Activated CD8-positive, alpha-beta memory T cell treated with anti-CD3 and anti-CD28 coated beads, Interleukin-2, amount 50 U/mL, for 1 hour (primary cell): ENCODE data around the gene PRR35.

Experiments
- DNase-seq: peaks from one replicate; pipeline ENCODE4 v3.0.0-alpha.2; 2020; ENCODE audit errors: extremely low read depth

The PRR35 gene

DNA sequence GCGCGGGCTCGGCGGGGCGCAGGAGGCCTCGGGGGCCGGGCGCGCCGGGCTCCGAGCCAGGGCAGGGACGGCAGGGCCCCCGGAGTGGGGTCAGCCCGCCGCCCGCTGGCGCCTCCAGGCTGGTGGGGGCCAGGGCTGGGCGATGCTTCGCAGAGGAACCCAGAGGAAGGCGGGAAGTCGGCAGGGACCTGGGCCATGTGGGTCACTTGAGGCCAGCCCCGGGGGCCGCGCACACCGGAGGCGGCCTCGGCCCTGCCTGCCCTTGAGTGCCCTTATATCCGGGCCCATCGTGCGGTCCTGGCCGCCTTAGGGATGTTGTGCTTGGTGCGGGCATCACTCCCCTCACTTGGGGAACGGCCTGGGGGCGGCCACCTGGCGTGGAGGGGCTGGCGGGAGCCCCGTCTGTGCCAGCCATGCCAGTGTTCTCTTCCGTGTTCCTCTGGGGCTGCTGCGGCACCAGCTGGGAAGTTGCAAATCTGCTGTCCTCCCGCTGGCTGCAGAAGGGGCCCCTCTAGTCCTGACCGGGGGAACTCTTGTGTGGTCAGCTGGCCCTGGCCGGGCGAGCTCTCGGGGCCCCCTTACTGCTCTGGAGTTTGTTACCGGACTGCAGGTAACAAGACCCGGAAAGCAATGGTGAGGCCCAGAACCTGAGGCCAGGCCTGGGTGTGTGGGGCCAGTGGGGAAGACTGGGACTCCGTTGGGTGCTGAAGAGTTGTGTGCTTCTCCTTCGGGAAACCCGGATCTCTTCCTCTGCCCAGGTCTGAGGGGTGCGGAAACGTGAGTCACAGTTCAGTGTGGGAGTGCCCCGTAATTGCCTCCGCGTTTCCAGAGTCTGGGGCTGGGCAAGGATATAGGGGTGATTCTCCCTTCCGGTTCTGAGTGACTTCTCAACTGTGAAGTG lies 31.8 kb upstream of the PRR35 start:
- no peak for DNase-seq

DNA sequence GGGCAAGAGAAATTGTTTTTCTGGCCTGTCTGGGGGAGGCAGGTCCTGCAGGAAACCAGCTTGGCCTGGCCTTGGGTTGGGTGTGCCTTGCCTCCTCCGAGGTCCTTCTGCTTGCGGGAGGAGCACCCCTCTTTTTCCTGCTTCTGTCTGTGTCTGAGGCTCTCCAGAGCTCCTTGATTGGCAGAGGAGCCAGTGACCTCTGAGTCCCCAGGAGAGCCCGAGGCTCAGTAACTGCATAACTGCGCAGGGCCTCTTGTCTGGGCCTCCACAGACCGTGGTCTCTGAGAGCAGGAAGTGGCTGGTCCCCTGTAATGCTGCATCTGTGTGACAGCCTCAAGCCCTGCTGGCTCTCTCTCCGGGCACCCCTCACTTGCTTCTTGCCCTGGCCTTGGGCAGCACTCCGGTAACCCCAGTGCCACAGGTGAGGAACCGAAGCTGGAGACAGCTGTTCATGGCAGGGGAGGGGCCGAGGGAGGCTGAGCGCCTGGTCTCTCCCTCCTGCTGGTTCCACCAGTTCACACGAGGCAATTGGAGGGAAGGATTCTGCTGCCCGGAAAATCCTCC lies 31.1 kb upstream of the PRR35 start:
- DNase-seq, result no peak

DNA sequence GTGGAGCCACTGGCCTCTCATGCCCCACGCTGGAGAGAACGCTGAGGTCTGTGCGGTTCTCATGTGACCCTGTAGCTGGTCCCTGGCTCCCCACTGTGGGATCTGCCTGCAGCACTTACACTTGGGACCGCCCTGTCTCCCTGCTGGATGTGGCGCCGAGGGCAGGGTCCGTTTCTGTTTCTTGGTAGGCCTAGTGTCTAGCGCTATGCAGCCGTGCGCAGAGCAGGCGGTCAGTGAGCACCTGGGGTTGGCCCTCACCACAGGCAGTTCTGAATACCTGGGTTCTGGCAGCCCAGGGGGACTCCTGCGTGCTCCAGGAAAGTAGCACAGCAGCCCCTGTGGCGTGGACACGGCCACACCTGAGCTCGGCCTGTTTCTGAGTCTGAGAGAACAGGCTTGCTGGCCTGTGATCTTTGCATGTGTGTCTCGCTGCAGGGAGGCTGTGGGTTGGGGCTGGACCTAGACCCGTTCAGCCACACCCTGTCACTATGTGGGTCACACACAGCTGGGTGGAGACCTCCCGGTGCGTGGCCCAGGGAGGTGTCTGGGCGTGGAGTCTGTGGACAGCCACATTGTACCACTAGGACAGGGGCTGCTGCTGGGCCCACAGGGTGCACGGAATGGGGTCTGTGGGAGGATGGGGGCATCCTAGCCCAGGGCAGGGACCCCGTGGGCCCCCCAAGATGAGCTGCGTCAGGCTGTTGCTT lies 29.9 kb upstream of the PRR35 start:
- DNase-seq, result no peak

DNA sequence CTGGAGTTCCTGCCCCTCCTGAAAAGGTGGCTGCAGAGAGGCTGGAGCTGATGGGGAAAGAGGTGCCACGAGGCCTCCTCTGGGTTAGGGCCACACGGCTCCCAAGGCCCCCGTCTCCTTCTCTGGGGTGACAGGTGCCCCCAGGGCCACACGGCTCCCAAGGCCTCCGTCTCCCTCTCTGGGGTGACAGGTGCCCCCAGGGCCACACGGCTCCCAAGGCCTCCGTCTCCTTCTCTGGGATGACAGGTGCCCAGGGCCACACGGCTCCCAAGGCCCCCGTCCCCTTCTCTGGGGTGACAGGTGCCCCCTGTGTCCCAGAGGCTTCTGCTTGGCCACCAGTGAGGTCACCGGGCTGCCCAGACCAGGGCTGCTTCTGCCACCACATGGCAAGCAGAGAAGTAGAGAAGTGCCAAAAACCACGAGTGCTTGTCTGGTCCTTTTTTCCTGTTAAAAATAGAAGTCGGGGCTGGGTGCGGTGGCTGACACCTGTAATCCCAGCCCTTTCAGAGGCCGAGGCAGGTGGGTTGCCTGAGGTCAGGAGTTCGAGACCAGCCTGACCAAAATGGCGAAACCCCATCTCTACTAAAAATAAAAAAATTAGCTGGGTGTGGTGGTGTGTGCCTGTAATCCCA lies 28.6 kb upstream of the PRR35 start:
- no peak for DNase-seq

DNA sequence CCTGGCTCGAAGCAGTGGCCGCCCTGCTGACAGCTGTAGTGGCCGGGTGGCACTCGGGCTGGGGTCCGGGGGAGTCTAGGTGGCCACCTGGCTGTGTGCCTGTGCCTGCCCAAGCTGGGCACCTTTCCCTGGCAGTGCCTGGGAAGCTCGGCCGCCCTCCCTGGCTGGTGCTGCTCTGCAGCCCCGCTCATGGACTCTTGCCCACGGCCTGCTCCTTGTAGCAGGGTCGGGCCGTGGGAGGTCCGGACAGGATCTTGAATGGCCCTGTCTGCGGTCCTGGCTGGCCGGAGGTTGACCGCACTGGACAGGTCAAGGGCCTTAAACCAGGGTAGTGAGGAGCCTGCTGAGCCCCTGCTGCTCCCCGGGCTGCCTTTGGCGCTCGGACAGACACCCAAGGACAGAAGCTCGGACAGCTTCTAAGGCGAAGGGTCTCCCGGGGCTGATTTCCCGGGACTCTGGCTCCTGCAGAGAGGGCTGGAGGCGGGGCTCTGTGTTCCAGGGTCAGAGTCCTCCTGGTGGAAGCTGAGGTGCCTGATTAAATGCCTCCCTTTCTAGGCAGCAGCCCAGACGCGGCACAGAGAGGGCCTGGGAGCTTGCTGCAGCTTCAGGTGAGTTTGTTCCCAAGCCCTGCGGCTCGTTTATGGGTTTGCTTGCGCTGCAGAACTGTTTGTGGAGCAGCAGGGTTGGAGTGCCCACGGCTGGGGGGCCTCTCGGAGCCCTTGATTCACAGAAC lies 26.6 kb upstream of the PRR35 start:
- no peak for DNase-seq

DNA sequence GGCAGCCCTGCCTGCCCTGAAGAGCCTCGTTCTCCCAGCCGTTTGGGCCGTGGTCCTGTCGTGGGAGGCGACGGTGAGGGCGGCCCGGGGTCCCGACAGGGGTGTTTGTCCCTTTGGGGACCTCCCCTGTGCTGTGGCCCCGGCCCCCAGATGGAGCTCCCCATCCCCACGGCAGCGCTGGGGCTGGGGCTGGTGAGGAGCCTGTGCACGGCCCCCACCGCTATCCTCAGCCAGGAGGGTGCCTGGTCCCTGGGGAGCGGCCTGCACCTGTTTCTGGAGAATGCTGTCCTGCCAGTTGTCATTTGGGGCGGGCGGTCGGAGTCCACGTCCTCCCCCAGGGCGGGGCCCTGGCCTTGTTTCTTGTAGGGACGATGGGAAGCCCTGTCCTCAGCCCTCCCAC lies 26.1 kb upstream of the PRR35 start:
- no peak for DNase-seq

DNA sequence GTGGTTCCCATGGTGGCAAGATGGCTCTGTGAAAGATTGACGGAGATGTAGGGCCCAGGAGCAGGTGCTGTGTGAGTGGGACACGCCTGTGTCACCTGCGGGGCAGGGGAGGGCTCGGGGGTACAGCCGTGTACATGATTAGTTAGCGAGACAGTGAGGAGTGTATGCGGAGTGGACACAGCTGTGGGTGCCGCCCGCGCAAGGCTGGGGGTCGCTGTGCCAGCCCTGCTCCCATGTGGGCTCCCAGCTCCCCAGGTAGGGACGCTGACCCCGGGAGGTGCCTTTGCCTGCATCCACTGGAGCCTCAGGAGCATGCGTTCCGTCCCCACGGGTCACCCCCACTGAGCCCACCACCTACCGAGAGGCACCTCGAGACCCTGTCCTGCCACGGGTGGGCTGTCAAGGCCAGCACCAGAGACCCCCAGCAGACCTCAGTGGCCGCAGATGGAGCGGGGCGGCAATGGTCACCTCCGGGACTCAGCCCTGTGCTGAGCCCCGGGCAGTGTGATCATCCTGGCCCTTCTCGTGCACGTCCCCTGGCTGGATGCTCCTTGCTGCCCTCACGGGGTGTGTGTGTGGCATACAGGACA lies 25.2 kb upstream of the PRR35 start:
- no peak for DNase-seq

DNA sequence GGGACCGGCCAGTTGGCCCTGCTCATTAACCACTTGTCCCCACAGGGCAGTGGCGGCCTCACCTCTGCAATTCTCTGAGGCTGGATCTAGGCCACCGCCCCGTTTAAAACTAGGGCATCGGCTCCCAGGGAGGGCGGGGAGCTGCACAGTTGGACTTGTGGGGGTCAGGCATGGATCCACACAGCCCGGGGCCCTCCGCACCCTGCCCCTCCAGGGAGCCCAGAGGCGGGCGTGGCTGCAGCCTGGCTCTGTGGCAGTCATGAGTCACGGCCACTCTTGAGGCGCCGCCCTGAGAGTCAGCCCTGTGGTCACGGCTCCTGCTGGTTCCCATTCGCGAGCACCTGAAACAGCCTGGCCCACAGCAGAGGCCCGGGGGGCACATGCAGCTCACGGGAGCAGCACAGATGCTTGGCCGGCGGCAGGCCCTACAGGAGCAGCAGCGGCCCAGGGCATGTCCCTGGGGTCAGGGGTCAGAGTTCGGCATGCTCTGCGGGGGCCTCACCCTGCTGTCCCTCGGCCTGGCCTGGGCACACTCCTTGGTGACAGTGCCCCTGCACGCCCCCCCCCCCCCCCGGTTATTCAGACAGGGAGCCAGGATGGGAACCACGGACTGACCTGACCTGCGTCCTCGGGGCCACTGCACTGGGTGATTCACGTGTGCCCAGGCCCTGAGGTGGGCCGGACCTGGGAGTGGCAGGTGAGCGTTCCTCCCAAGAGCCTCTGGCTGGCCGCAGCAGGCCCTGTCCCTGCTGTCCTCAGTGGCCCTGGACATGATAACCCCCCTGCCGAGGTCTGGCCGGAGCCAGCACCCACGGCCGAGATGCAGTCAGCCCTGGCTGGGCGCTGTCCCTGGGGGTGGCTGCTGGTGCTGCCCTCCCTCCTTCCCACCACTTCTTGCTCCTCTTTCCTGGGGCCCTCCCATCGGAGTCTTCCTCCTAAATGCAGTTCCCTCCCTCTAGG lies 24.5 kb upstream of the PRR35 start:
- no peak for DNase-seq

DNA sequence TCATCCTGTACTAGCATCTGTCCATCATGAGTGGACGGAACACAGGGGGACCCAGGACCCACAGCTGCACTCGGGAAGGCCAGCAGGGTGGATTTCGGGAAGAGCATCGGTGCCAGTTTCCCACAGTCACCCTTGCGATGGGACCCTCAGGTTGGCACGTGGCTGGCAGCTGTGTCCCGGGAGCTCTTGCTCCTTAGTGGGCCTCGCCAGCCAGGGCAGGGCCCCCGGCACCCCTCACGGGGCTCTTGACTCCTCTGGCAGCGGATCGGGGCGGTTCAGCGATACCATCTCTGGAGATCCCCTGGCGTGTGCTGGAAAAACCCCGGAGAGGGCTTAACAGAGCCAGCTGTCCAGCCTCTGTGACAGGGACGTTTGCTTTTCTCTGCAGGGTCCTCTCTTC lies 23.4 kb upstream of the PRR35 start:
- no peak for DNase-seq

DNA sequence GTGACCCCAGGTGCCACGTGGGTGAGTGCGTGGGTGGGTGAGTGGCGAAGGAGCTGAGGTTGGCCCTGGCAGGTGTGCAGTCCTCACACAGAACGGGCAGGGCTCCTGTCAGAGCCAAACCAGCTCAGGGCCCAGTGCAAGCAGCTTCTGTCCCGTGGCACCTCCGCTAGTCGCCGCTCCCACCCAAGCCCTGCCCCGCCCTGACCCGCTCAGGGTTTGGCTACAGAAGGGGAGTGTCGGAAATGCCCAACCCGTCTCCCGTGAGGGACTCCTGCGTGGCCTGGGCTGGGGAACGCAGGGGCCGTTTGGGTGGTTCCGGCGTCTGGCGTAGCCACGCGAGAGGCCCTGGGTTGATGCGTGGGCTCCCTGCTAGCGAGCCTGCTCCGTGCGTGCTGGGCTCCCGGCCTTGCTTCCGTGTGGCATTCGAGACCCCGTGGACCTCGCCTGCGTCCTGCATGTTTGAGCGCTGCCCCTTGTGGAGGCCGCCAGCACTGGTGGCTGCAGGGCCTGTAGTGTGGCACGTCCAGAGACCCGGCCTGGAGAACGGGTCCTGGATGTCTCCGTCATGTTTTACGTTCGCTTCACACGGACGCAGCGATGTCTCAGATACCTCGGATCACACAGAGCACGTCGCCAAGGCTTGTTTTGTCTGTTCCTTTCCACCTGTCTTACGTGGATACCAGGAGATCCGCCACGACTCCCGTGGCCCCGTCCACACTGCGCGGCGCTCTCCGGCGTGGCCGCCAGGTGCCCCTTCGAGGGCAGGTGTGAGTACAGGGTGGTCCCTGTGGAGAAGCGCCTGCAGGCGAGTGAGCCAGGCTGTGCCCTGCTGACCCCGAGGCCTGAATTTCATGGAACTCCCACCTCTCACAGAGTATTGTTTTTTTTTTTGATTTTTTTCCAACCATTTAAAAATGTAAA lies 22.5 kb upstream of the PRR35 start:
- no peak for DNase-seq

DNA sequence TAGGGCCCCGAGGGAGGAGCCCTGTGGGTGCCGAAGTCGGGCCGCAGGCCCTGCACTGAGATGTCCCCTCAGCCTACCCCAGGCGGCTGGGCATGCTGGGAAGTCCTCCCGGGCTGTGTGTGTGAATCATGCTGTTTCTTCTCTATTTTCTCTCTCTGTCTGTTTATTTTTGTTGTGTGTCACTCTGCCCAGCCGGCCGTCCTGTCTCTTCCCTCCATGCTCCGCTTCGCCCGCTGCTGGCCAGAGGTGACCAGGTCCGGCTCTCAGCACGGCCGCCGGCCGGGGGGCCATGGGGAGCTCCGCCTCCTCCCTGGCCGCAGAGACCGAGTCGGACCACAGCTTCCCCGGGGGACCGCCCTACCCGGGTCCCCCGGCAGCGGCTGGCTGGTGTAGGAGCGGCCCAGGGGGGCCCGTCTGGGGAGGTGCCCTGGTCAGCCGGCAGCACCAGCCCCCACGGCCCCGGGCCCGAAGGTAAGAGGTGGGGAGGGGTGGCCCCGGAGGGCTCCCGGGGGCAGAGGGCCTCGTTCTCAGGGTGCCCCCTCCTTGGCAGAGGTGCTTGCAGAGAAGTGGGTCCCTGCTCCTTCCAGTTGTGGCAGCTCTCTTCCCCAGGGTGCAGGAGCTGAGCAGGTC lies 20.2 kb upstream of the PRR35 start:
- no peak for DNase-seq

DNA sequence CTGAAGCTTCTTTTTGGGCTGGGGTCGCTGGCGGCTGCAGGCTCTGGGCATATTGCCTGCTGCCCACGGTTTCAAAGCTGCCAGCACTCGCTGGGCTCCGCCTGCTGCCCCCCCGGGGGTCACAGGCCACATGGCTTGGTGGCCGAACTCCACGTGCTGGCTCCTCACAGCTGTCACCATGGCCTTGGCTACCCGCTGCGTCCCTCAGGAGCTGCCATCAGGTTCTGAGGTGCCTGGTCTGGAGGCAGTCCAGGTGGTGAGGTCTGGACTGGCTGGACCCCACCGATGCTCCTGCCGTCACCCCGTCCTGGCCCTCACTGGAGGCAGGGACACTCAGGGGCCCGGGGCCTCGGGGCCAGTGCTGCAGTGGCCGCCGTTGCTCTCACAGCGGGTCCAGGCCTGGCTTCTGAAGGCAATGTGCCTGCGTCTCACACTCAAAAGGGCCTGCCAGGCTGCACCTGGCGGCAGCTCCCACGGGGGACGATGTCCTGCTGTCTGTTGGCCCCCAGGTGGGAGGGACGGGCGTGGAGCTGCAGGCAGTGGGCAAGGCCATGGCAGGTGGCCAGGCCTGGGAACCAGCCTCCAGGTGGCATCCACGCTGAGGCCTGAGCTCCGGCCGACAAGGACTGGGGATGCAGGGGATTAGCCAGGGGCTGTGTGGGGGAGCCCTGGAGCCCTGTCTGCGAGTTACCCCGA lies 19.4 kb upstream of the PRR35 start:
- DNase-seq, result no peak

DNA sequence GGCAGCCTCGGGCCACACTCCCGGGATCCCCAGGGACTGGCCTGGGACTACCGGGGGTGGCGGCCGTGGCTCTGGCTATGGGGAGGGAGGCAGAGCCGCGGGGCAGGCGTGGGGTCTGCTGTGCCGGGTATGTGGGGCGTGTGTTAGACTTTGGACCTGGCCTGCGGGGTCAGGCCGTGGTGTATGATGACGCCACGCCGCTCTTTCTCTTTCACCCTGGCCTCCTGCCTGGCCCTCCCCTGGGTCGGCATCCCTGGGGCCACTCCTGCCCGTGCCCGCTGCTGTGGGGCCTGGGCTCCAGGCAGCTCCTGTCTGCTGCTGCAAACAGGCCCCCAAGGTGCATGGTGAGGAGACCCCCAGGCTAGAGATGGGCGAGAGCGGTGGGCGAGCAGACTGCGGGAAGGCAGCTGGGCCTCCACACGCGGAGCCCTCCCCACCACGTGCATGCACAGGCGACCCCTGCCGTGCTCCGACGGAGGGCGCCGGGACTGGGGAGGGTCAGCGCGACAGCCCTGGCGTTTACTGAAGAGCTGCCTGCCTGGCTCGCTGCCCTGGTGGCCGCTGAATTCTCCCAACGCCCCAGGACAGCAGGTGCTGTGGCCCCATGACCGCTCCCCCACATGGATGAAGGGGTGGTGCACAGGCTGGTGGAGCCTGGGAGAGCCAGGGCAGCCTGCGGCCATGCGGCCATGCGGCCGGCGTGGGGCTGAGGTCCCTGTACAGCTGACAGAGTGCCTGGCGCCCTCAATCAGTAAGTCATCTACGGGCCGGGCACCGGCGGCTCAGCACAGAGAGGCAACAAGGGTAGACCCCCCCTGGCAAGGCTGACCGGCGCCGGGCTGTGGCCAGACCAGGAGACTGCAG lies 16.7 kb upstream of the PRR35 start:
- DNase-seq, result no peak

DNA sequence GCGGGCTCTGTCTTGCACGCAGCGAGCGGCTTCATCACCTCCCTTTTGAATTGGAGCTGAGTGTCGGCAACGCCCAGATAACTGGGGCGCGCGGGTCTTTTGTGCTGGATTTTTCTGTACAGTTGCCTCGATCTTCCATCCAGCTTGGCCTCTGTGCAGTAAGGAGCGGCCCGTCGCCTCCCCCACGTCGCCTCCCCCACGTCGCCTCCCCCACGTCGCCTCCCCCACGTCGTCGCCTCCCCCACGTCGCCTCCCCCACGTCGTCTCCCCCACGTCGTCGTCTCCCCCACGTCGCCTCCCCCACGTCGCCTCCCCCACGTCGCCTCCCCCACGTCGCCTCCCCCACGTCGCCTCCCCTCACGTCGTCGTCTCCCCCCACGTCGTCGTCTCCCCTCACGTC lies 15.7 kb upstream of the PRR35 start:
- DNase-seq, result no peak

DNA sequence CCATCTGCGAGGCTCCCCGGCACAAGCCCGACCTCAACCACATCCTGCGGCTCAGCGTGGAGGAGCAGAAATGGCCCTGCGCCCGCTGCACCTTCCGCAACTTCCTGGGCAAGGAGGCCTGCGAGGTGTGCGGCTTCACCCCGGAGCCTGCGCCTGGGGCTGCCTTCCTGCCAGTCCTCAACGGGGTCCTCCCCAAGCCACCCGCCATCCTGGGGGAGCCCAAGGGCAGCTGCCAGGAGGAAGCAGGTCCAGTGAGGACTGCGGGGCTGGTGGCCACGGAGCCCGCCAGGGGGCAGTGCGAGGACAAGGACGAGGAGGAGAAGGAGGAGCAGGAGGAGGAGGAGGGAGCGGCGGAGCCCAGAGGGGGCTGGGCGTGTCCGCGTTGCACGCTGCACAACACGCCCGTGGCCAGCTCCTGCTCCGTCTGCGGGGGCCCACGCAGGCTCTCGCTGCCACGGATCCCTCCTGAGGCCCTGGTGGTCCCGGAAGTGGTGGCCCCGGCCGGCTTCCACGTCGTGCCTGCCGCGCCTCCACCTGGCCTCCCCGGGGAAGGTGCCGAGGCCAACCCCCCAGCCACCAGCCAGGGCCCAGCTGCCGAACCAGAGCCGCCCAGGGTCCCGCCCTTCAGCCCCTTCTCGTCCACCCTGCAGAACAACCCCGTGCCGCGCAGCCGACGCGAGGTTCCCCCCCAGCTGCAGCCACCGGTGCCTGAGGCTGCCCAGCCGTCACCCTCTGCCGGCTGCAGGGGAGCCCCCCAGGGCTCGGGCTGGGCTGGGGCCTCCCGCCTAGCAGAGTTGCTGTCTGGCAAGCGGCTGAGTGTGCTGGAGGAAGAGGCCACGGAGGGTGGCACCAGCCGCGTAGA lies 13.1 kb upstream of the PRR35 start:
- no peak for DNase-seq

DNA sequence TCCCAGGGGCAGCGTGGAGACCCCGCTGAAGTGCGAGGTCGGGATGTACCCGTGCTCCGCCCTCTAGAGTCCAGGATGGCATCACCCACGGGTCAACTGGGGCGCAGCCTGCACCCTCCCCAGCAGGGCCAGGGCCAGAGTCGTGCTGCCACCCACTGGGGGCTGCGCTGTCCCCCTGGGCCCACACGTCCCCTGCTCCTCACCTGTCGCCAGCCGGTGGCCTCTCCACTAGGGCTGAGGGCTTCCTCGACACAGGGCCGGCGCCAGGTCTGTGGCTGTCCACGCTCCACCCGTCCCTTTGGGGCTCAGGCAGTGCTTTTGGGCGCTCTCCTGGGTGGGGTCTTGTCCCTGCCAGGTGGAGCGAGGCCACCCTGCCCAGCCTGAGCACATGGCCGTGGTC lies 11.6 kb upstream of the PRR35 start:
- no peak for DNase-seq
